ENCODE data around the gene RNF213.

DNA sequence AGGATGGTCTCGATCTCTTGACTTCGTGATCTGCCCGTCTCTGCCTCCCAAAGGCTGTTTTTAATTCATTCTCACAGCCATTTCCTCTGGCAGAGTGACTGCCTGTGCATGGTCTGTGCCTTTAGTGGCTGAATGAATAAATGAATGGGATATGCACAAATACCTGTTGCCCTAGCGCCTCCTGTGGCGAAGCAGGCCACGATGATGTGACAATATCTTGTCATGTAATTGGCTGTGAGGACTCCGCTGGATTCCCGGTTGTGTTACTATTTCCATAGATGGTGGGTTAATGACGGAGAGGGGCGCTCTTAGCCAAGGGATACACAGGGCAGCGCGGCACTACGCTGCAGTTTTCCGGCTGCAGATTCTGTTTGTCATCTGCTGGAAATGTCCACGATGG, 127.5 kb downstream of the RNF213 start:
- TF ChIP-seq CTCF (optimal IDR thresholded peaks at IDR 0.05 in 1 of 3, IDR thresholded peaks at IDR 0.05 in 1 of 3, conservative IDR thresholded peaks at IDR 0.05 in 1 of 3; ENCODE audit: extremely low read depth in 1 of 3, insufficient read depth in 2 of 3, low read length in 3 of 3) = no peak
- no peak for TF ChIP-seq EZH2 (IDR thresholded peaks at IDR 0.05; ENCODE audit: low read length)

Measured in keratinocyte (primary cell).